HG03108 (cell line): ENCODE measurements around the gene CNKSR3.
"Not testable (repeated sequence)": the region's sequence is repeated elsewhere in the genome, so short reads cannot be mapped to it uniquely, and the experiment has no call there.

Experiments used
- ATAC-seq: cut with Tn5 transposase; IDR thresholded peaks from one replicate; pipeline ENCODE4 v1.9.1; 2021; ENCODE audit warnings: moderate library complexity; ENCODE audit not compliant: unreplicated experiment

The CNKSR3 gene

DNA sequence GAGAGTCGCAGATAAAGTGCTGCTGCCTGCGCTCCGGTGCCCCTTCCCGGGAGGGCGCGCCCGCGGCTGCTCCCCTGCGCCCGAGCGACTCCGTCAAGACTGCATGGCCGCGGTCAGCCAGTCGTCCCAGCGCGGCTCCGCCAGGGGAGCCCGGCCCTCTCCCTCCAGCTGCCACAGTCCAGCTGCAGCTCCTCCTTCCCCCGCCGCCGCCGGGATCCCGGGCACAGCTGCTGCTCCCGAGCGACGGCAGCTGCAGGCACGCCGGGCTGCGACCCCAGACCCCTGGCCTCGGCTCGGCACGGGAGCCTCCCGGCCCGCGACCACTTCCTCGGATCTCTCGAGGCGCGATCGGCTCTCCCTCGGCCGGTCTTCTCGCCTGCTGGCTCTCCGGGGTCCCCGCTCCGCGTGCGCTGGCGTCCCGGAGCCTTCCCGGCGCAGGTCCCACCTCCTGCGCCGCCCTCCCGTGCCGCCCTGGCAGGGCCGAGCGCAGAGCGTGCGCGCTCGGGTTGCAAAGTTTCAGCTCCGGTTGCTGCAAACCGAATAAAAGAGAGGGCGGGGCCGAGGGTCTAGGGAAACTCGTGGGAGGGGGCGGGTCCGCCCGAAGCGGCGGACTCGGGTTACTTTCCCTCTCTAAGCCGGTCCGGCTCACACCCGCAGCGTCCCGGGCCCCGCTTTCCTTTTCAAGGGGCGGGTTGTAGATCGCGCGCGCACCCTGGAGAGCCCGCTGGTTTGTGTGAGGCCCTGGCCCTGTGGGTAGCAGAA is at the start of gene CNKSR3:
Gene CNKSR3, minus strand, starts transcription at position 542 of the 762 bp plus-strand sequence. CDS start 571 bp downstream, outside the sequence.
- ATAC-seq: peak; percentile 58

DNA sequence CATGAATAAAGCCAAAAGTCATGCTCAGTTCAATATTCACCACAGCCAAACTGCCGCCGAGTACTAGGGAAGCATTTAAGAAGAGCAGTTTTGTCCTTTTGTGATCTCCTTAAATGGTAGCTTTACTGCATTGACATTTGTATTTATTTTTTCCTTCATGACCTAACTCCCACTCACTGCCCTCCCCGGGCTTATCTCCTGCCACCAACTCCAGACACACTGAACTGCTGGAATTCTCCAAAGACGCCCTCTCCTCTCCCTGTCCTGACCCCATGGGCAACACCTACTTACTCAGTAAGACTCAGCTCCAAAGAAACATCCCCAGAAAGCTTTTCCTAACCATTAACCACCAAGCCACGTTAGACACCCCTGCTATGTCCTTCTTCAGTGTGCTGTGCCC is 48.5 kb upstream of the CNKSR3 start:
- no peak for ATAC-seq

DNA sequence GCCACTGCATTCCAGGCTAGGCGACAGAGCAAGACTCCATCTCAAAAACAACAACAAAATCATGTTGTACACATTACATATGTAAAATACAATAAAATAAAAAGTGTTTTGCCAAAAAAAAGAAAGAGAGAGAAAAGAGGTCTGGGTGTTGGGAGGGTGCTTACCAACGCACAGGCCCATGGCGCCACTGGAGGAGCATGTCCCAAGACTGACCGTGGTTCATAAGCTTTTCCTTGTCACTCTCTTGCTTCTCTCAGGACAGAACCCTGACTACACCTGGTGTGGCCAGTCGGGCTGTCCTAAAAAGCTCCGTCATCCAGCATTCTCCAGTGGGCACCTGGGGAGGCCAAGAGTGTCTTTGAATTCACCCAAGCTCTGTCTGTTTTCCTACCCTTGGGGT is 48.0 kb upstream of the CNKSR3 start:
- no peak for ATAC-seq

DNA sequence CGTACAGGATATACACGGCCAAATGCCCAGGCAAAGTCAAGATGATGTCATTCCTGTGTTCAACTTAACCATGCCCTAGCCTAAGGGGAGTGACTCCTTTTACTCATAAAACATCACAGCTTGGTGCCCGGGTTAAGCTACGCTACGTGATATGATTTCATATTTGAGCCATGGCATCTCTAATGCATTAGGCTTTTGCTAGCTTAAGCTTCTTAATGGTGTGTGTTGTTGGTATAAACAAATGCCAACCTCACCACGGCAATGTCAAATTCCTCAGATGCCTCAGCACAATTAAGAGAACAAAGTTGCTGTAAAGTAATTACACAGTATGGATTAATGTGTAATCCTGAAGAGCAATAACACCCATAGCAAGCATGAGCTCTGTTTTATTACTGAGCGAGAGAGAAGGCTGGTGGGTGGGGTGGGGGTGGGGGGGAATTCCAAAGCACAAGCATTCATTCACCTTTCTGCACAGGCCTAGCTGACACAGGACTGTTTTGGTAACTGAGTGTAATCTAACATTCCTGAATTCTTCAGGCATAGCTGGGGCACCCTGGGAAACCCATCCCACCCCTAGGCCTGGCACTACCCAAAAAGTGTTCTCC is 44.7 kb upstream of the CNKSR3 start:
- ATAC-seq: no peak

DNA sequence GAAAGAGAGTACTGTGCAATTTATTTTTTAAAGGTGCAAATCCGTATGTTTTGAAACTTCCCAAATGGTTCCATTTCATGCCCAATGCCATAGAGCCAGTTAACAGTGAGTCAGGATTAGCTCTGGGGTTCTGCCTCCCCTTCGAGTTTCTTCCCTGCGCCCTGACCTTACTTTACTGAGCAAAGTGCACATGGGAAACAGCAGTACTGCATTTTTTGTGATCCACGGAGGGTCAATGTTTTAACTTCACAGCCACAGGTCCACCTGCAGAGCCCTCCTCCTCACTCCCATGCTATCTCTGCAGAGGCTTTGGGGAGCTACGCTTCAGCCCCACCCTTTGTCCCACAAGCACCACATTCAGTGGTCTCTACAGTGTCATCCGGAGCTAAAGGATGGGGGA is 44.0 kb upstream of the CNKSR3 start:
- ATAC-seq: no peak

DNA sequence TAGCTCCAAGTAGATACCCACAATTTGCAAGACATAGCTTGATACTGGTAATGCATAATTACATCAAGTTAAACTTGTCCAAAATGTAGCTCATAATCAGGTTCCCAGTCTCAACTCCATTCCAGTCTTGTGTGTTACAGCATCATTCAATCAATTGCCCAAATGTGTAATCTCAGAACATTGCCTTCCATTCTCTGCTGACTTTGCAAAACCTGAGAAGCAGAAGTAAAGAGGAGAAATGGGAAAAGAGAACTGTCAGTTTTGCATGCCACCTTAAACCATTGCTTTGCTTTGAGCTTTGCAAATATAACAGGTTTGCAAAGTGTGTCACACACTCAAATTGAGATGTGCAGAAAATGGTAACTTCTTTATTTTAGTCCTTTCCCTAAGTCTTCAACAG is 40.3 kb upstream of the CNKSR3 start:
- no peak for ATAC-seq

DNA sequence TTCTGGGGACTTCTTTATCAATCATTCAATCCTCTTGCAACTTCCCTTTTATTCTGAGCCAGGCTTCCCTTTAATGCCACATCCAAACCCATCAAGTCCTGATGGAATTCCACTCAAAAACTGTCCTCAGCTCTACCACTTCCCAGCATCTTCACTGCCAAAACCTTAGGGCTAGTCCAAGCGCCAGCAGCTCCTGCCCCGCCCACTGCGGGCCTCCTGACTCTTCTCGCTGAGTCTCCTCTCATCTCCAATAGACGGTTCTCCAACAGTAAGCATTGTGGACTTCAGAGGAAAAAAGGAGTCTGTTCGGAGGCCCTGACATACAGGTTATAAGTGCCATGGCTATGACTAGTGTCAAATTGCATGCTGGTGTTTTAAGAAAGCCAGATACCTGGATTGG is 38.7 kb upstream of the CNKSR3 start:
- ATAC-seq: no peak

DNA sequence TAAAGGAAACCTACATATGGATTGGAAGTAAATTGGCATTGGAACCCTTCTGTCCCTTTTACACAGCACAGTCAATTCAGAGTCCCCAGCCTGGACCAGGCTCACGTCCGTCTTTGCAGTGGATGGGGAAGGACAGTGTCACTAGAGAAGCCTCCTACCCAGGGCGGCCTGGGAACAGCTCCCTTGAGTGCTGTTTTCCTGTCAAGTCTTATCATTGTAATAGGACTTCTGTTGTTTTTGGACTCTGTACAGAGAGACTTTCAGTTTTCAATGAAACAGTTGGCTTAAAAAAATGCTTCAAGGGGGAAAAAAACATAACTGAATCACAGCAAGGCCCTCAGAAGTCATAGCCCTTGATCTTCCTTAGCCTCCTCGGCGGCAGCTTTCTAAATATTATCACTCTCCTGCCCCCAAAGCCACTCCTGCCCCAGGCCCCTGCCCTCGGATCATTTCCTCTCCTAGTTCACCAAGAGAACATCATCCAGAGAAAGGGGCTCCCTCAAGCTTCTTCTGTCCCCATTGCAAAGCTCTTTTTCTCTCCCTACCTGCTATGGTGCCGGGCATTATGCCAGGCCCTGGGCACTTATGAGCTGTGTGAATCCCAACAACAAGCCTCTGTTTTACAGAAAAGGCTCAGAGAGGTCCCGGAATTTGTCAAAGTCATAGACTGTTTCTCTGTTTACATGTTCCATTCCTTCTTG is 37.8 kb upstream of the CNKSR3 start:
- no peak for ATAC-seq

DNA sequence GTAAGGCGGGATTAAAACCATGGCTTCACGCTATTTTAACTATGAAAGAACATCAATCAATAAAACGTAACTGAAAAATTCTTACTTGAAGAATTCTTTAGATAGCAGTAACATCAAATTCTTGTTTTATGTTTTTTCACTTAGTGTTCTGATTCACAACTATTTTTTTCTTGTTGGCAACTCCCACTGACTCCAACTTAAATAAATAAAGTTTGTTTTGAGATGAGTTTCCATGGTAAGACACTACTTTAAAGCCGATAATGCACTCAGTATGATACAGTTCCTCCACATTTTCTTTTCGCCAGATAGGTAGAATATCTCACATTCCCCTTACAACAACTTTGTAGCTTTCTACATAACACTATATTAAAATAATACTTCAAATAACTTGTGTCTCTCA is 33.1 kb upstream of the CNKSR3 start:
- ATAC-seq: no peak

DNA sequence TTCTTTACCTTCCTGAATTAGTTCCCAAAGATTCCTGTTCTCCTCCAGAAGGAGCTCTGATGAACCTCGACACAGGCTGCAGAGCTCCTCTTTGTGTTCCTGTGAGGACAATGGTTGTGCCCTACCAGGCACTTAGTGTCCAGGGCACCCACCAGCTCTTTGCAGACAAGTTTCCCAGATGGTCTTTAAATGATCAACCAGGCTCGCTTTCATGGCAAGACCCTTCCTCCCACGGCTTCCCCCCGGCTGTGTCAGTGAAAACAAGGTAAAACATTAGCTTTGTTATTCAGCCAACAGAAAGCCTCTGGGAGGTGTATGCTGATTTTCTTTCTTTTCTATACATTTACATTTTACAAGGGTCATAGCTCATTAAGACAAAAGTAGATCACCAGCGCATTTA is 32.3 kb upstream of the CNKSR3 start:
- ATAC-seq: no peak

DNA sequence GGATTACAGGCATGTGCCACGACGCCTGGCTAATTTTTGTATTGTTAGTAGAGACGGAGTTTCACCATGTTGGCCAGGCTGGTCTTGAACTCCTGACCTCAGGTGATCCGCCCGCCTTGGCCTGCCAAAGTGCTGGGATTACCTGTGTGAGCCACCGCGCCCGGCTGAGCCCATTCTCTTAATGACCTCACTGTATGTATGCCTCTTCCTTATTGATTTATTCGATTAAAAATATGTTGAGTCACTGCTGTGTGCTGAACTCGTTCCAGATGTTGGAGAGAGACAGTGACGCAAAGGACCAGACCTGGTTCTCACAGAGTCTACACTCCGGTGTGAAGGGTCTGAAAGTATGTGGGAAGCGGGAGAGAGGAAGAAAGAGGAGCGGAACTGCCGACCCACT is 31.4 kb upstream of the CNKSR3 start:
- not testable (repeated sequence) for ATAC-seq

DNA sequence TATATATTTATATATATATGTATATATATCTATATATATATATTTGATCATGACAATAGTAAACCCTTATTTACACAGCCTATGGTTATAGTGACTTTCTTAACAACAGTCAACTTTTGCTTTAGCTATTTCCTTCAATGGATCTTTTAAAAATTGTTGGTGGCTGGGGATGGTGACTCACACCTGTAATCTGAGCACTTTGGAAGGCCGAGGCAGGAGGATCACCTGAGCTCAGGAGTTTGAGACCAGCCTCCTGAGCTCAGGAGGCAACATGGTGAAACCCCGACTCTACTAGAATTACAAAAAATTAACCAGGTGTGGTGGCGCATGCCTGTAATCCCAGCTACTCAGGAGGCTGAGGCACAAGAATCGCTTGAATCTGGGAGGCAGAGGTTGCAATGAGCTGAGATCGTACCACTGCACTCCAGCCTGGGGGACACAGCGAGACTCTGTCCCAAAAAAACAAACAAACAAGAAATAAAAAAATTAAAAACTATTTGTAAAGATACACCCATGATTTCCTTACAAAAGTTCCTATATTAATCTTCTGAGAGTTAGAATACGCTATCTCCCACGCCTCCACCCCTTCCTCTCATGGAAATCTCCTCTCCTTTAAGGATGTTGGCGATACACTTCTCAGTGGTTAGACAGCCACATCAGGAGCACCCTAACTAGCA is 29.2 kb upstream of the CNKSR3 start:
- ATAC-seq: no peak

DNA sequence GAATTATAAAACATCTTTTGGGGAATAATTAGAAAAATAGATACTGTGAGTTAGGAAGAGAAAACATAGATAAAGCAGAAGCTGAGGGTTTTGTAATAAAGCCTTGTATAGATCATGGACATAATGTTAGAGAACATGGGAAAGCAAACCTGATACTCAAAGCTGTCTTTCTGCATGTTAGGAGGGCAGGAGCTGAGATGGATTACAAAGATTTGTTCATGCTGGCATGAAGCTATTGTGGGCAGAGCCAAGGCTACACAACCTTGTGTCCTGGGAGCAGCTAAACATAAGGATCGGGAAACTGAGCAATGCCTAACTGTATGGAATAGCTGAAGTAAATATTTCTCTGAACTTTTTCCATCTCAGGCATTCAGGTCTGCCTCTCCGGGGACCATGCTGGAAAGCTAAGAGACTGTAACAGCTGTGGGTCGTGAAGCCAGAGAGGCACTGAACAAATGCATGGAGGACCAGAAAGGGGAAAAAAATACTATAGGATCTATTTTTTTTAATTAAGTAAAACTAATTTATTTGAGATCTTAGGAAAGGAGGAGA is 28.2 kb upstream of the CNKSR3 start:
- ATAC-seq: no peak

DNA sequence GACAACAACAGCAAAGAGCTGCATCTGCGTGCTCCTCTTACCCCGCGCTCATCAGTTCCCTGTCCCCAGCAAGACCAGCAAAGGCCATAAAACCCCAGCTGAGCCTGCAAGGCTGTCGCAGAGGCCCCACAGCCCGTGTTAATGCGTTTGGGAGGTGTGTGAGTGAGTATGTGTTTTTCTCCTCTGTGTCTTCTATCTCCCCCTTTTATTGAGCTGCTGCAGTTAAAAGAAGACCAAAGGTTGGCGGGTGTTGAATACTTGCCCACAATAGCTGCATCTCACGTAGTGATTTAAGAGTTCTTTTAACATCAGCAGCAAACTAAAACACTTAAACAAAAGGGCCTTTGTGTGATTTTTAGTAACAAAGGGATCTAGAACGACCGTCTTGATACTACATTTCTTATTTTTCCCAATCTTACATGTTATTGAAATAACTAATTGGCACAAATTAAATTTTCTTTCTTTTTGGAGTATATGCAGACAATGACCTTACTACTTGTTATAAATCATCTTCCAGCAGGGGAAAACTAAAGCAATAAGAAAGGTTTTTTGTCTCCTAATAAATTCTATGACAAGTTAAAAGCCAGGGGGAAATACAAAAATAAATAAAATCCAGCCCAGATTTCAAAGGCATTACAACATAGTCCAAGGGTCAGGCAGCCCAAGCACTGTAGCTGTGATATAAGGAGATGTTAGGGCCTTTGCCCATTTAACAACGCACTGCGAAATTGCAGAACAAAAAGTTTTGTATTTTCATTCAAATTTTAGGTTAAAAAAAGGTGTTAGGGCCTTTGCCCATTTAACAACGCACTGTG is 27.2 kb upstream of the CNKSR3 start:
- ATAC-seq: no peak

DNA sequence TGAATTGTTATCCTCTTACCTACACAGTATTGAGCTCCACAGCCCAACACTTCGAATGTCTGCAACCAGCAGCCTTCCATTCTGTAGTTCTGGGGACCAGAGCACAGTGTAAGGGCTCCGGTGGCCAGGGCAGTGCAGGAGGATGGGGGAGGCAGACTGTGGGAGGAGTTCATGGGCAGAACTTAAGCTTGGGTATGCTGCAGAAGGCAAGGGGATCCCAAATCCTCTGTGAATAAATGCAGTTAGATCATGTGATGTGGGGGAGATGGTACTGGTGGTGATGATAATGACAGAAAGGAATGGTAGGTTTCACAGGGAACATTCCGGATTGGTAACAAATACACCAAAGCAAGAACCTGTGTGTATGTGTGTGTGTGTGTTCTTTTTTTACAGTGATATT is 26.5 kb upstream of the CNKSR3 start:
- ATAC-seq: no peak

DNA sequence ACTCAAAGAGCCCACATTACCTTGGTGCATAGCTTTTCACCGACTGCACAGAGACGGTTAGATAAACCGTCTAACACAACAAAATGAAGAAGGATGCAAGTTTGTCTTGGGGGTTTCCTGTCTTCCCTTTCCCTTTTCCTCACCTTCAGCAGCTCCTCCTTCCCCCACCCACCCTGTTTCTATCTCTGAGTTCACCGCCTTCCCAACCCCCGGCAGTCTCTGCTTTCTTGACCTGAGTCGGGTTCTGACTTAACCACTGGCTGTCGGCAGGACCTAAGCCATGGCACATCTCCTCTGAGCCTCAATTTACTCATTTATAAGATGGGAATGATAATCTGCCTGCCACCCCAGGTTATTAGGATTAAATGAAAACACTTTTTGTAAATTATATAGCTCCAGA is 25.8 kb upstream of the CNKSR3 start:
- no peak for ATAC-seq

DNA sequence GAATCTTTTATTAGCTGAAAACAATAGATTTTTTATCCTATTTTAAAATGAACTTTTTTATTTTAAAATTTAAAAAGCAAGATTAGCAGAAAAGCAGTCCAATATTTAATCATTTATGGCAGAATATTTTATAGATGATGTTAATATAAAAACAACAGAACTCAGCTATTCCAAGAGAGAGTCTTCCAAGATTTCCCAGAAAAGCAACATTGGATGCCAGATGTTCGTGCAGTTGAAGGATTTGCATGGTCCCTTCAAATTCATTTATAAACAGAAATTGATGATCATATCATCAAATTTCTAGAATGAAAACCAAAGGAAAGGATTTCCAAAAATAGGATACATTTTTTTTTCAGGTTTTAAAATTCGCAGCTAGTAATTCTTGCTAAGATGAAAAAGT is 25.4 kb upstream of the CNKSR3 start:
- no peak for ATAC-seq

DNA sequence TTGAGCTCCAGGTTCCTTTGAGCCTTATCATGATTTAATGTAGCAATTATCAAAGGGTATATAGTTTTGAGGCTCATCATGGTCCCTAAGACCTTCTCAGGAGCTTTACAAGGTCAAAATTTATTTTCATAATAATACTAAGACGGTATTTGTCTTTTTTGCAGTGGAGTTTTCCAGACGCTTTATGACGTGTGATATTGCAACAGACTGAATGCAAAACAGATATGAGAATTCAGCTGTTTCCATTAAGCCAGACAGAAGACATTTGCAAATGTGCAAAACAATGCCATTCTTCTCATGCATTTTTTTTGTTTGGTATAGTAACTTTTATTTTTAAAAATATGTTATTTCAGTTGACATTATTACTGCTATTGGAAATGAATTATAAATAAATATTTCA is 24.7 kb upstream of the CNKSR3 start:
- ATAC-seq: no peak

DNA sequence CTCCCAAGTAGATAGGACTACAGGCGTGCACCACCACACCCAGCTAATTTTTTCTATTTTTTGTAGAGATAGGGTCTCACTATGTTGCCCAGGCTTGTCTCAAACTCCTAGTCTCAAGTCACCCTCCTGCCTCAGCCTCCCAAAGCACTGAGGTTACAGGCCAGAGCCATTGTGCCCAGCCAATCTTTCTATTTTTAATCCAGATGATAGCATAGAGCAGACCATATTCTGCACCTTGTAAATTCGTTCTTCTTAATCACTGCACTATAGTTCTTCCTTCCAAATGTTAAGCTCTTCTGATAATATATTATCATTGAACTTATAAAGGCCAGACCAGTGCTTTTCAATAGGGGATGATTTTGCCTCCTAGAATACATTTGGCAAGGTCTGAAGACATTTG is 24.0 kb upstream of the CNKSR3 start:
- no peak for ATAC-seq

DNA sequence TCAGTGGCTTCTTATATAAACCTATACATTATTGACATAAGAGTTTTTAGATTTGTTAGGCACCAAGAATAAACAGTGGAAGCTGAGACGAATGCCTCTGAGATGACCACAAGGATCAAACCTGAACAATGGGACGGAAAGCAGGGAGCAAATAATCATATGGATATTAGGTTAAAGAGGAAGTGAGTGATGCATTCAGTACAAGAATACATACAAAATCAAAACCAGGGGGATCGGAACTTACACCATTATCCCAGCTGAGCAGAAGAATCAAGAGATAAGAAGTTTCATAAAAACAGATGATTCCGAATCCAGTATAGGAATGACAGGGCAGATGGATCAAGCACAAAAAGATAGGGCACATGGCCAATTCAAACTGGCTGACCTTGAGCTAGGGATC is 21.9 kb upstream of the CNKSR3 start:
- no peak for ATAC-seq

DNA sequence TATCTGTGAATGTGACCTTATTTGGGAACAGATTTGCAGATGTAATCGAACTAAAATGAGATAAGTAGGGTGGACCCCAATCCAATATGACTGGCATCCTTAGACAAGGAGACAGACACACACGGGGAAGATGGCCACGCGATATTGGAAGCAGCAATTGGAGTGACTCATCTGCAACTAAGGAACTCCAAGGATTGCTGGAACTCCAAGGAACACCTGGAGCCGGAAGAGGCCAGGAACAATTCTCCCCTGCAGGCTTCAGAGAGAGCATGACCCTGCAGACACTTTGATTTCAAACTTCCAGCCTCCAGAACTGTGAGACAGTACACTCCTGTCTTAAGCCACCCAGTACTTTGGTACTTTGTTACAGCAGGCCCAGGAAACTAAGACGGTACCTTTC is 19.5 kb upstream of the CNKSR3 start:
- ATAC-seq: no peak
